ENCODE data around the gene SLC25A18. TPM values are rescaled to one million over a fixed set of nuclear protein-coding genes. Genes with fewer than 3 reads are reported as not detected.

SLC25A18 gene
- total RNA-seq, 1 experiment from 2014 or later = 0.28 TPM

- TF ChIP-seq CTCF (IDR thresholded peaks at IDR 0.05; ENCODE audit: unreplicated experiment) = no peak
- BruUV-seq (replicated peaks) = no TSS peak
- peaks cover 25% of the 10 kb centered on the region for H3K4me1 Mint-ChIP-seq (ENCODE audit: low read depth, unreplicated experiment)
- no peaks in the 10 kb centered on the region for H3K9me3 Mint-ChIP-seq (ENCODE audit: low read depth, unreplicated experiment)
- H3K4me3 Mint-ChIP-seq (ENCODE audit: low read depth, unreplicated experiment) = peak overlapping the region; percentile 58
- H3K27ac Mint-ChIP-seq (ENCODE audit: unreplicated experiment) = peak overlapping the region; percentile 41
- H3K27me3 Mint-ChIP-seq (ENCODE audit: unreplicated experiment) = peaks cover 7% of the 10 kb centered on the region
- H3K36me3 Mint-ChIP-seq (ENCODE audit: insufficient read depth, unreplicated experiment) = peaks cover 13% of the 10 kb centered on the region
- DNase-seq = peak; percentile 37
- intact Hi-C loops (cut with micrococcal nuclease; ENCODE audit: unreplicated experiment) = no loop called here
- CTCF ChIA-PET = interaction anchor here (0.5 to 2.3 kb wide), 2 partner anchors 13 to 399 kb away, joined by 5 to 8 read pairs; no protein-coding TSS in a partner anchor
Observed at GRCh38 chr22:17570851-17571631, 7.7 kb downstream of the SLC25A18 start.

- DNase-seq = no peak
- no peaks in the 10 kb centered on the region for H3K27me3 Mint-ChIP-seq (ENCODE audit: unreplicated experiment)
- H3K9me3 Mint-ChIP-seq (ENCODE audit: low read depth, unreplicated experiment) = no peaks in the 10 kb centered on the region
- BruUV-seq (replicated peaks) = no TSS peak
- no peak overlapping the region for H3K4me3 Mint-ChIP-seq (ENCODE audit: low read depth, unreplicated experiment)
- H3K4me1 Mint-ChIP-seq (ENCODE audit: low read depth, unreplicated experiment) = peaks cover 14% of the 10 kb centered on the region
- no peak overlapping the region for H3K27ac Mint-ChIP-seq (ENCODE audit: unreplicated experiment)
- H3K36me3 Mint-ChIP-seq (ENCODE audit: insufficient read depth, unreplicated experiment) = peaks cover 11% of the 10 kb centered on the region
- CTCF ChIA-PET = no interaction called here
- no peak for TF ChIP-seq CTCF (IDR thresholded peaks at IDR 0.05; ENCODE audit: unreplicated experiment)
- intact Hi-C loops (cut with micrococcal nuclease; ENCODE audit: unreplicated experiment) = no loop called here
Observed at GRCh38 chr22:17575151-17575550, 11.9 kb downstream of the SLC25A18 start.

GRCh38 chr22:17575681-17576080, 12.4 kb downstream of the SLC25A18 start:
- CTCF ChIA-PET = interaction anchor here (0.9 kb wide), 1 partner anchor 17 kb away, joined by 3 read pairs; no protein-coding TSS in a partner anchor
- intact Hi-C loops (cut with micrococcal nuclease; ENCODE audit: unreplicated experiment) = no loop called here
- no peak overlapping the region for H3K27ac Mint-ChIP-seq (ENCODE audit: unreplicated experiment)
- TF ChIP-seq CTCF (IDR thresholded peaks at IDR 0.05; ENCODE audit: unreplicated experiment) = no peak
- H3K4me1 Mint-ChIP-seq (ENCODE audit: low read depth, unreplicated experiment) = peaks cover 9% of the 10 kb centered on the region
- no peak overlapping the region for H3K4me3 Mint-ChIP-seq (ENCODE audit: low read depth, unreplicated experiment)
- H3K27me3 Mint-ChIP-seq (ENCODE audit: unreplicated experiment) = no peaks in the 10 kb centered on the region
- DNase-seq = no peak
- H3K36me3 Mint-ChIP-seq (ENCODE audit: insufficient read depth, unreplicated experiment) = peaks cover 9% of the 10 kb centered on the region
- H3K9me3 Mint-ChIP-seq (ENCODE audit: low read depth, unreplicated experiment) = no peaks in the 10 kb centered on the region
- no TSS peak for BruUV-seq (replicated peaks)

GRCh38 chr22:17576470-17576869, 13.2 kb downstream of the SLC25A18 start:
- intact Hi-C loops (cut with micrococcal nuclease; ENCODE audit: unreplicated experiment) = no loop called here
- peak; percentile 34 for DNase-seq

More at GRCh38 chr22:17576470-17576869, 13.2 kb downstream of the SLC25A18 start:
- H3K4me3 Mint-ChIP-seq (ENCODE audit: low read depth, unreplicated experiment) = no peak overlapping the region
- H3K27me3 Mint-ChIP-seq (ENCODE audit: unreplicated experiment) = no peaks in the 10 kb centered on the region
- H3K27ac Mint-ChIP-seq (ENCODE audit: unreplicated experiment) = no peak overlapping the region
- H3K4me1 Mint-ChIP-seq (ENCODE audit: low read depth, unreplicated experiment) = peaks cover under 1% of the 10 kb centered on the region
- no peaks in the 10 kb centered on the region for H3K9me3 Mint-ChIP-seq (ENCODE audit: low read depth, unreplicated experiment)
- TF ChIP-seq CTCF (IDR thresholded peaks at IDR 0.05; ENCODE audit: unreplicated experiment) = no peak
- CTCF ChIA-PET = interaction anchor here (0.9 kb wide), 1 partner anchor 18 kb away, joined by 3 read pairs; no protein-coding TSS in a partner anchor
- BruUV-seq (replicated peaks) = no TSS peak
- peaks cover 5% of the 10 kb centered on the region for H3K36me3 Mint-ChIP-seq (ENCODE audit: insufficient read depth, unreplicated experiment)

Measured in Calu3 (cell line).